HEK293T (cell line): ENCODE data around the gene FARSA.

ENCODE experiments used
- CTCF ChIA-PET: fragments of 350-600 bp; formaldehyde crosslinking; extraction: SDS; loops from one replicate; lab custom pipeline; 2021; ENCODE audit warnings: antibody characterized with exemption, inconsistent platforms; lab: Yijun Ruan, JAX
- POLR2A ChIA-PET: fragments of 350-600 bp; formaldehyde crosslinking; extraction: SDS; loops from one replicate; lab custom pipeline; 2020; ENCODE audit warnings: antibody characterized with exemption, inconsistent platforms; lab: Yijun Ruan, JAX
- DNase-seq: peaks from one replicate; pipeline ENCODE4 v3.0.0; 2012; ENCODE audit warnings: mixed read lengths; ENCODE audit errors: extremely low spot score
- ARNT ChIP-seq: fragments of 450-650 bp; IDR thresholded peaks from 2 replicates; pipeline ENCODE4 v1.6.1; 2017; ENCODE audit warnings: mild to moderate bottlenecking
- BHLHE40 ChIP-seq: fragments of 450-650 bp; IDR thresholded peaks from 2 replicates; pipeline ENCODE4 v1.6.1; 2016; ENCODE audit warnings: mild to moderate bottlenecking, moderate library complexity, borderline replicate concordance
- CTBP1 ChIP-seq: fragments of 450-650 bp; IDR thresholded peaks from 2 replicates; pipeline ENCODE4 v1.6.1; 2016; ENCODE audit warnings: borderline replicate concordance
- ELF4 ChIP-seq: fragments of 450-650 bp; IDR thresholded peaks from 2 replicates; pipeline ENCODE4 v1.6.1; 2017; ENCODE audit warnings: antibody characterized with exemption
- FOXA1 ChIP-seq: fragments of 450-650 bp; IDR thresholded peaks from 2 replicates; pipeline ENCODE4 v1.6.1; 2016; ENCODE audit warnings: mild to moderate bottlenecking
- FOXK2 ChIP-seq: fragments of 450-650 bp; IDR thresholded peaks from 2 replicates; pipeline ENCODE4 v1.6.1; 2016; ENCODE audit warnings: mild to moderate bottlenecking
- FOXM1 ChIP-seq: fragments of 450-650 bp; IDR thresholded peaks from 2 replicates; pipeline ENCODE4 v1.6.1; 2017; ENCODE audit warnings: mild to moderate bottlenecking, borderline replicate concordance
- HDGF ChIP-seq: fragments of 450-650 bp; IDR thresholded peaks from 2 replicates; pipeline ENCODE4 v1.6.1; 2017; ENCODE audit warnings: antibody characterized with exemption, borderline replicate concordance
- L3MBTL2 ChIP-seq: fragments of 450-650 bp; conservative IDR thresholded peaks from 2 replicates; pipeline ENCODE4 v1.6.1; 2016; ENCODE audit warnings: mild to moderate bottlenecking
- LEF1 ChIP-seq: fragments of 450-650 bp; IDR thresholded peaks from 2 replicates; pipeline ENCODE4 v1.6.1; 2017; ENCODE audit warnings: mild to moderate bottlenecking, borderline replicate concordance
- NFRKB ChIP-seq: fragments of 450-650 bp; IDR thresholded peaks from 2 replicates; pipeline ENCODE4 v1.6.1; 2016; ENCODE audit warnings: mild to moderate bottlenecking, moderate library complexity
- SP1 ChIP-seq: fragments of 450-650 bp; IDR thresholded peaks from 2 replicates; pipeline ENCODE4 v1.6.1; 2017
- SUZ12 ChIP-seq: fragments of 450-650 bp; IDR thresholded peaks from 2 replicates; pipeline ENCODE4 v1.6.1; 2016; ENCODE audit warnings: mild to moderate bottlenecking
- TARDBP ChIP-seq: fragments of 450-650 bp; IDR thresholded peaks from 2 replicates; pipeline ENCODE4 v1.6.1; 2016
- ZNF384 ChIP-seq: fragments of 450-650 bp; IDR thresholded peaks from 2 replicates; pipeline ENCODE4 v1.6.1; 2016
- TF ChIP-seq, protein P1 (sequence below): fragments of 450-650 bp; IDR thresholded peaks from 2 replicates; pipeline ENCODE4 v1.6.1; 2016

FARSA gene

DNA sequence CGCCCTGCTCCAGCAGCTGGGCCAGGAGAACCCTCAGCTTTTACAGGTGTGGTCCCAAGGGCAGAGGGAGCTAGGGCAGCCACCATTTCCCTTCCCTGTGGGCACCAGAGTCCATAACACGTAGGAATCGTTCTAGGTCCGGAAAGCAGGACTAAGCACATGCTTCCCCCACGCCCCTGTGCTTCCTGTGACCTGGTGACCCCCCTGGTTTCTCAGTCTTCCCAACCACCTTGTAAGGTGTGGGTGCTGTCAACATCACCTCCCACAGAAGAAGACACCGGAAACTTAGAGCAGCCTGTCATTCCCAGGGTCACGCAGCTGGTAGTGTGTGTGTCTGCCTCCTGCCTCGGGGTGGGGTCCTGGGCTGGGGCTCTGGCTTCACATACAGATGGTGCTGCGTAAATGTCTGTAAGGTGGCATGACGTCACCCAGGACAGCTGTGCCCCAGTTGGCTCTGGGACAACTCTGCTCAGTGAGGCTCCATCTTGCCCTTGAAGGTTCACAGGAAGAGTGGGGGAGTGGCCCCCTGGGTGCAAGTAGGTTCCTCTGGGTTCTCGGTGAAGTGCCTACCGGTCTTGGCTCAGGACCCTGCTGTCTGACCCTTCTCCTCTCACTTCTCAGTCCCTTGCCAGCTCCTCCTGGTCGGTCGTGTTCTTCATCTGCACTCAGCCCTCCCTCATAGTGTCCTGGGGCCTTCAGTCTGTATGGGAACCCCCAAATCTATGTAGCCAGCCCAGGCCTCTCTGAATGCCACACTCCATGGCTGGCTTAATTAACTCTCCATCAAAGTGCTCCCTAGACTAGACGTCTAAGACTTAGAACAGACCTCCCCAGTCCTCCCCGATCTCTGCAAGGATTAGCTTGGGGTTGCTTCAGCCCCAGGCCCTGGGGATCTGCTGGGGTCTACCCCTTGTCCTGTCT is 16.1 kb upstream of the FARSA start:
- TF ChIP-seq BHLHE40: no peak
- TF ChIP-seq FOXK2: no peak
- no peak for TF ChIP-seq SUZ12
- no peak for TF ChIP-seq CTBP1
- TF ChIP-seq, protein P1, sequence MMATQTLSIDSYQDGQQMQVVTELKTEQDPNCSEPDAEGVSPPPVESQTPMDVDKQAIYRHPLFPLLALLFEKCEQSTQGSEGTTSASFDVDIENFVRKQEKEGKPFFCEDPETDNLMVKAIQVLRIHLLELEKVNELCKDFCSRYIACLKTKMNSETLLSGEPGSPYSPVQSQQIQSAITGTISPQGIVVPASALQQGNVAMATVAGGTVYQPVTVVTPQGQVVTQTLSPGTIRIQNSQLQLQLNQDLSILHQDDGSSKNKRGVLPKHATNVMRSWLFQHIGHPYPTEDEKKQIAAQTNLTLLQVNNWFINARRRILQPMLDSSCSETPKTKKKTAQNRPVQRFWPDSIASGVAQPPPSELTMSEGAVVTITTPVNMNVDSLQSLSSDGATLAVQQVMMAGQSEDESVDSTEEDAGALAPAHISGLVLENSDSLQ: no peak
- TF ChIP-seq ELF4: no peak
- ChIA-PET CTCF (no interaction called here), POLR2A (no interaction called here)
- no peak for DNase-seq

DNA sequence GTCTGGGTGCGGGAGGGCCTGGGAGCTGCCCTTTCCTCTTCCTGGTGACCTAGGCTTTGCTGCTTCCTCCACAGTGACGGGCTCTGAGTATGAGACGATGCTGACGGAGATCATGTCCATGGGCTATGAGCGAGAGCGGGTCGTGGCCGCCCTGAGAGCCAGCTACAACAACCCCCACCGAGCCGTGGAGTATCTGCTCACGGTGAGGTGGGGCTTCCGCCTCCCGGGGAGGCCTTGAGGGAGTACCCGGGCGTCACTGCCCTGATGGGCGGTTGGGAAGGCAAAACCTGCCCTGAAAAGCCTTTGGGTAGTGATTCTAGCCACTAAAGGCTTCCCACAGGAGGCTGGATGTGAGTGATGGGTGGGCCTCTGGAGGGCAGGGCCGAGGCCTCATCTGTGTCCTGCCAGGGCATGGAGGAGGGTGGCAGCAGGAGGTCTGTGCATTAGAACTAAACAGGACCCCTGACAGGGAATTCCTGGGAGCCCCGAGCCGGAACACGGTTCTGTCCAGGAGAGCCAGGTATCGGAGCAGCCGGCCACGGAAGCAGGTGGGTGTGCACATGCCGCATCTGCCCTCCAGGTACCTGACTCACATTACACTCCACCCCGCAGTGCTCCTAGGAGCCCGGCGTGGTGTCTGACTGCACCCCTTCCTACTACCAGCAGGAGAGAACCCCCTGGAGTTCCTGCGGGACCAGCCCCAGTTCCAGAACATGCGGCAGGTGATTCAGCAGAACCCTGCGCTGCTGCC is 15.3 kb upstream of the FARSA start:
- ChIA-PET POLR2A (interaction anchor here (1.4 kb wide), 1 partner anchor 7 kb away, joined by 5 read pairs; no protein-coding TSS in a partner anchor), CTCF (no interaction called here)
- DNase-seq: no peak
- no peak for TF ChIP-seq FOXM1
- no peak for TF ChIP-seq ELF4
- TF ChIP-seq TARDBP: no peak
- TF ChIP-seq SP1: no peak
- TF ChIP-seq, protein P1: no peak
- TF ChIP-seq SUZ12: no peak
- TF ChIP-seq LEF1: no peak
- TF ChIP-seq CTBP1: no peak
- TF ChIP-seq L3MBTL2: no peak

DNA sequence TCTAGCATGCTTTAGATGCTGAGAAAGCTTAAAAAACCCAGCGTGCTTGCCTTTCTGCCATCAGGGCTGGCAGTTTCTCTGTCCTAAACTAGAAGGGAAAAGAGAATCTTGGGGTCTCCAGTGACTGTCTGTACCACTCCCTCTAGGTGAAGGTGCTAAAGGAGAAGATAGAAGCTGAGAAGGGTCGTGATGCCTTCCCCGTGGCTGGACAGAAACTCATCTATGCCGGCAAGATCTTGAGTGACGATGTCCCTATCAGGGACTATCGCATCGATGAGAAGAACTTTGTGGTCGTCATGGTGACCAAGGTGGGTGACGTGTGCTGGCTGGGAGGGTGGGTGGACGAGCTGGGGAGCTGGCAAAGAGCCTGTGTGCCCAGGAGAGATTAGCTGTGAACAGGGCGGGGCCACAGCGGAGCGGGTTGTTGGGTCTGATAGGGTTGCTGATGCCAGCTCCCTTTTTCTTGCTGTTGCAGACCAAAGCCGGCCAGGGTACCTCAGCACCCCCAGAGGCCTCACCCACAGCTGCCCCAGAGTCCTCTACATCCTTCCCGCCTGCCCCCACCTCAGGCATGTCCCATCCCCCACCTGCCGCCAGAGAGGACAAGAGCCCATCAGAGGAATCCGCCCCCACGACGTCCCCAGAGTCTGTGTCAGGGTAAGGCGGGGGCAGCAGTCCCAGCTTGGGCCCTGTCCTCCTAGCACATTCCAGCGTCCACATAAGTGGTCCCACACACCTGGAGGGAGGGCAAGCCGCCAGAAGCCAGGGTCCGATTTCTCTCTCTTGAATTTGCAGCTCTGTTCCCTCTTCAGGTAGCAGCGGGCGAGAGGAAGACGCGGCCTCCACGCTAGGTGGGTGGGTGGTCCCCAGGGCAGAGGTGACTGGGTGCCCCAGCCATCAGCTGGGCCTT is 14.4 kb upstream of the FARSA start:
- DNase-seq: no peak
- TF ChIP-seq BHLHE40 (no peak), ARNT (no peak), FOXA1 (no peak), LEF1 (no peak), SUZ12 (no peak), ELF4 (no peak), L3MBTL2 (no peak), TARDBP (no peak), ZNF384 (no peak), SP1 (no peak), FOXK2 (no peak), FOXM1 (no peak), HDGF (no peak), NFRKB (no peak), CTBP1 (no peak)
- TF ChIP-seq, protein P1: no peak
- ChIA-PET CTCF (no interaction called here), POLR2A (interaction anchor here (0.7 to 1.4 kb wide), 2 partner anchors 8 to 18 kb away, joined by 3 to 5 read pairs; no protein-coding TSS in a partner anchor)

DNA sequence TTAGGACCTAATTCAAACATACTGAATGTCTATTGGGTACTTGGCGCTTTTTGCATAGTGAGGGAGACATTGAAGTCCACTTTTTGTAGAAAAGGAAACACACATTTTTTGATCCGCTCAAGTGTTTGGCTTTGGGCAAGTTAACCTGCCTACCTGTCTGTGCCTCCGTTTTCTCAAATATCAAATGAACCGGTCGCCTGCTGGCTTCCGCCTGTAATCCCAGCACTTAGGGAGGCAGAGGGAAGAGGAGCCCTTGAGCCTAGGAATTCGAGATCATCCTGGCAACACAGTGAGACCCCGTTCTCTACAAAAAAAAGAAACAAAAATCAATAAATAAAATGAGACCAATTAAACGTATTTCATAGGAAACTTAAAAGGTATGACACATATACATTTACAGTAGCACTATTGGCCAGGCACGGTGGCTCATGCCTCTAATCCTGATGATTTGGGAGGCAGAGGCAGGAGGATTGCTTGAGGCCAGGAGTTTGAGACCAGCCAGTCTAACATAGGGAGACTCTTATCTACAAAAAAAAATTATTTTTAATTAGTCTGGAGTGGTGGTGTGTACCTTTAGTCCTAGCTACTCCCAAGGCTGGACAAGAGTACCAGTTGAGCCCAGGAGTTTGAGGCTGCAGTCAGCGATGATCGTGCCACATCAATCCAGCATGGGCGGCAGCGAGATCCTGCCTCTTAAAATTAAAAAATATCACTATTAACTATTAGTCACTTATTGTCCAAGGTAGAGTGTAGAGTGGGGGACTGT is 13.4 kb upstream of the FARSA start:
- no peak for DNase-seq
- CTCF ChIA-PET: no interaction called here
- TF ChIP-seq, protein P1: no peak
- TF ChIP-seq CTBP1: no peak
- TF ChIP-seq FOXA1: no peak
- no peak for TF ChIP-seq HDGF
- no peak for TF ChIP-seq SUZ12
- POLR2A ChIA-PET: interaction anchor here (0.6 to 1.5 kb wide), 12 partner anchors 9 to 229 kb away, joined by 3 to 13 read pairs (median 3); partner anchors contain the start of genes CALR, FARSA and RTBDN
